DND-41 (cell line): ENCODE measurements around the gene NFKB2.

Experiments used
- EZH2 ChIP-seq: IDR thresholded peaks from 3 replicates; pipeline ENCODE4 v1.6.1; 2012; ENCODE audit warnings: borderline replicate concordance, low read depth, mild to moderate bottlenecking, moderate library complexity, low read length, inconsistent platforms; ENCODE audit not compliant: severe bottlenecking
- TF ChIP-seq, protein P1 (sequence below): IDR thresholded peaks from 2 replicates; pipeline ENCODE4 v1.5.1; 2012; ENCODE audit warnings: borderline replicate concordance, low read length, moderate library complexity, mild to moderate bottlenecking; ENCODE audit not compliant: poor library complexity, severe bottlenecking; ENCODE audit errors: extremely low read depth

DNA sequence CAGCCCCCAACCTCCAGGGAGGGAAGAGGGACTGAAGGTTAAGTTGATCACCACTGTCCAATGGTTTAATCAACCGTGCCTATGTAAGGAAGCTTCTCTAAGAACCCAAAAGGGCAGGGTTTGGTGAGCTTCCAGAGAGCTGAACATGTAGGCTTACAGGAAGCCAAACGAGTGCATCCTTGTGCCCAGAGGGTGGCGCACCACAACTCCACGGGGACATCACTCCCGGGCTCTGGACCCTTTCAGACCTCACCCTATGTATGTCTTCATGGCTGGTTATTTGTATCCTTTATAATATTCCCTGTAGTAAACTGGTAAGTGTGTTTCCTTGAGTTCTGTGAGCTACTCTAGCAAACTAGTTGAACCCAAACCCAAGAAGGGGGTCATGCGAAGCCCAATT lies 11.5 kb upstream of the NFKB2 start:
- TF ChIP-seq EZH2: no peak
- TF ChIP-seq, protein P1, sequence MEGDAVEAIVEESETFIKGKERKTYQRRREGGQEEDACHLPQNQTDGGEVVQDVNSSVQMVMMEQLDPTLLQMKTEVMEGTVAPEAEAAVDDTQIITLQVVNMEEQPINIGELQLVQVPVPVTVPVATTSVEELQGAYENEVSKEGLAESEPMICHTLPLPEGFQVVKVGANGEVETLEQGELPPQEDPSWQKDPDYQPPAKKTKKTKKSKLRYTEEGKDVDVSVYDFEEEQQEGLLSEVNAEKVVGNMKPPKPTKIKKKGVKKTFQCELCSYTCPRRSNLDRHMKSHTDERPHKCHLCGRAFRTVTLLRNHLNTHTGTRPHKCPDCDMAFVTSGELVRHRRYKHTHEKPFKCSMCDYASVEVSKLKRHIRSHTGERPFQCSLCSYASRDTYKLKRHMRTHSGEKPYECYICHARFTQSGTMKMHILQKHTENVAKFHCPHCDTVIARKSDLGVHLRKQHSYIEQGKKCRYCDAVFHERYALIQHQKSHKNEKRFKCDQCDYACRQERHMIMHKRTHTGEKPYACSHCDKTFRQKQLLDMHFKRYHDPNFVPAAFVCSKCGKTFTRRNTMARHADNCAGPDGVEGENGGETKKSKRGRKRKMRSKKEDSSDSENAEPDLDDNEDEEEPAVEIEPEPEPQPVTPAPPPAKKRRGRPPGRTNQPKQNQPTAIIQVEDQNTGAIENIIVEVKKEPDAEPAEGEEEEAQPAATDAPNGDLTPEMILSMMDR: peak; percentile 37
